MCF 10A (cell line): ENCODE results near the gene LAYN. TPM values are rescaled to one million over a fixed set of nuclear protein-coding genes. Genes with fewer than 3 reads are reported as not detected.

Experiments
- BruUV-seq: library from RNA; stranded (reverse); fragments of 400-500 nt; replicated peaks from 2 replicates; lab custom pipeline; 2021; lab: Mats Ljungman, UMichigan
- CTCF ChIA-PET: fragments of 300-600 bp; sonication (Branson Sonifier 250); formaldehyde crosslinking; extraction: SDS; loops from one replicate; lab custom pipeline; 2021; ENCODE audit warnings: antibody characterized with exemption, inconsistent platforms; lab: Yijun Ruan, JAX
- POLR2A ChIA-PET: fragments of 300-600, 350-650 bp; sonication (Branson Sonifier 250); formaldehyde crosslinking; extraction: SDS; loops from one replicate; lab custom pipeline; 2020; ENCODE audit warnings: antibody characterized with exemption, inconsistent platforms; lab: Yijun Ruan, JAX
- DNase-seq: peaks from one replicate; pipeline ENCODE4 v3.0.0-alpha.2; 2018; ENCODE audit not compliant: unreplicated experiment
- H3K27ac Mint-ChIP-seq: one replicate; pipeline ENCODE4 v1.8.0; 2022; ENCODE audit warnings: mild to moderate bottlenecking, low read depth, mixed read lengths; ENCODE audit not compliant: unreplicated experiment
- H3K27me3 Mint-ChIP-seq: one replicate; pipeline ENCODE4 v1.8.0; 2022; ENCODE audit warnings: mixed read lengths; ENCODE audit not compliant: insufficient read depth, unreplicated experiment
- H3K36me3 Mint-ChIP-seq: one replicate; pipeline ENCODE4 v1.8.0; 2022; ENCODE audit warnings: mild to moderate bottlenecking, moderate library complexity, mixed read lengths; ENCODE audit not compliant: insufficient read depth, unreplicated experiment
- H3K4me1 Mint-ChIP-seq: one replicate; pipeline ENCODE4 v1.8.0; 2022; ENCODE audit warnings: mixed read lengths; ENCODE audit not compliant: insufficient read depth, unreplicated experiment
- H3K4me3 Mint-ChIP-seq: one replicate; pipeline ENCODE4 v1.8.0; 2022; ENCODE audit warnings: mild to moderate bottlenecking, moderate library complexity, mixed read lengths; ENCODE audit not compliant: unreplicated experiment
- H3K9me3 Mint-ChIP-seq: one replicate; pipeline ENCODE4 v1.8.0; 2022; ENCODE audit warnings: mixed read lengths; ENCODE audit not compliant: unreplicated experiment
- intact Hi-C: fragments of 100-400 bp; cut with micrococcal nuclease; formaldehyde crosslinking; loops from 2 replicates; pipeline ENCODE4 v1.14.1; 2022
- total RNA-seq: library from RNA; stranded (reverse); gene quantifications from 2 replicates; pipeline ENCODE4 v1.2.3, GENCODE V29; 2022
- TF ChIP-seq, protein P1 (sequence below): fragments of 200-600 bp; IDR thresholded peaks from one replicate; pipeline ENCODE4 v1.8.0; 2022; ENCODE audit warnings: antibody characterized with exemption, mild to moderate bottlenecking; ENCODE audit not compliant: unreplicated experiment

LAYN gene
- total RNA-seq, 1 experiment from 2014 or later, result not detected

DNA sequence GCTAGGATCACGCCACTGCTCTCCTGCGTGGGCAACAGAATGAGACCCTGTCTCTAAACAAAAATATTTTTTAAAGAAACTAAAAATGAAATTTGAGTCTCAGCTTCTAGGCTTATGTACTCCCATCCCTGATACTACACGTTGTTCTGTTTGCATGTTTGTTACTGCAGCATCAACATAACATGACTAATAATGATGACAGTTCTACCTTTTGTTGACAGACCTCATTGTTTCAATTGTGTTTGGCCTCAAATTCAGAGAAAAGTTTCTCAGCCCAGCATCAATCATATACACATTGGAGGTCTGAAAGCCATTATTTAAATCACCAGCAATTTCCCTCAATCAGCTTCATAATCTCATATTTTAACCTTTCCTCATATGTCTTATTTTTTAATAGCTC lies 20.8 kb downstream of the LAYN start:
- DNase-seq, result no peak
- TF ChIP-seq, protein P1, sequence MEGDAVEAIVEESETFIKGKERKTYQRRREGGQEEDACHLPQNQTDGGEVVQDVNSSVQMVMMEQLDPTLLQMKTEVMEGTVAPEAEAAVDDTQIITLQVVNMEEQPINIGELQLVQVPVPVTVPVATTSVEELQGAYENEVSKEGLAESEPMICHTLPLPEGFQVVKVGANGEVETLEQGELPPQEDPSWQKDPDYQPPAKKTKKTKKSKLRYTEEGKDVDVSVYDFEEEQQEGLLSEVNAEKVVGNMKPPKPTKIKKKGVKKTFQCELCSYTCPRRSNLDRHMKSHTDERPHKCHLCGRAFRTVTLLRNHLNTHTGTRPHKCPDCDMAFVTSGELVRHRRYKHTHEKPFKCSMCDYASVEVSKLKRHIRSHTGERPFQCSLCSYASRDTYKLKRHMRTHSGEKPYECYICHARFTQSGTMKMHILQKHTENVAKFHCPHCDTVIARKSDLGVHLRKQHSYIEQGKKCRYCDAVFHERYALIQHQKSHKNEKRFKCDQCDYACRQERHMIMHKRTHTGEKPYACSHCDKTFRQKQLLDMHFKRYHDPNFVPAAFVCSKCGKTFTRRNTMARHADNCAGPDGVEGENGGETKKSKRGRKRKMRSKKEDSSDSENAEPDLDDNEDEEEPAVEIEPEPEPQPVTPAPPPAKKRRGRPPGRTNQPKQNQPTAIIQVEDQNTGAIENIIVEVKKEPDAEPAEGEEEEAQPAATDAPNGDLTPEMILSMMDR, result no peak
- H3K36me3 Mint-ChIP-seq, result no peaks in the 10 kb centered on the region
- peak overlapping the region; percentile 25 for H3K27ac Mint-ChIP-seq
- no peaks in the 10 kb centered on the region for H3K27me3 Mint-ChIP-seq
- no peak overlapping the region for H3K4me3 Mint-ChIP-seq
- ChIA-PET CTCF (interaction anchor here (0.6 to 2.8 kb wide), 6 partner anchors 16 to 216 kb away, joined by 3 to 12 read pairs (median 3); no protein-coding TSS in a partner anchor), POLR2A (interaction anchor here (0.9 to 1.3 kb wide), 4 partner anchors 25 to 366 kb away, joined by 3 read pairs; no protein-coding TSS in a partner anchor)
- BruUV-seq, result no TSS peak
- intact Hi-C loops, result loop anchor here (10.0 kb wide), 1 partner anchor 277 kb away; no protein-coding TSS in a partner anchor
- H3K9me3 Mint-ChIP-seq, result no peaks in the 10 kb centered on the region
- H3K4me1 Mint-ChIP-seq, result peaks cover 19% of the 10 kb centered on the region

DNA sequence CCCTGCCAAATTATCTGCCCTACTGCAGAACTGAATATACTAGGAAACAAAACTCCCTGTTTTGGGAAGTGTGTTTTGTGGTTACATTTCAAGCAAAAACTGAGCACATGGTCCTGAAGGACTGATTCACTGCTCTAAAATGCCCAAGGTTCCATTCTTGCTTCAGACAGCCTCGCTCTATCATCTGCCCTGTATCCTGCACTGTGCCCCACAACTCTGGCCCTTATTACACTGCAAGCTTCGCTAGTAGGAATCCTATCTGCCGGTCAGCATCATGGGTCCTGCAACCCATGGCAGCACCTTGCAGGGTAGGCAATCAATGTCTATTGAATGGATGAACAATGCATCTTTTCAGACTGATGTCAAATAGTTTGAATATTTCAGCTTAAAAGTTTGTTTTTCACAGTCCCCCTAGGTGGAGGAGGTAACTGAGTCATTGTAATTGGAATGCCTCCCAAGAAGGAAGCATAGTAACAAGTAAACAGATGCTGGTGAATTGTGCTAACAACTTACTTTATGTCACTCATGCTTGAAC lies 21.3 kb downstream of the LAYN start:
- no TSS peak for BruUV-seq
- no peaks in the 10 kb centered on the region for H3K36me3 Mint-ChIP-seq
- DNase-seq, result peak; percentile 32
- POLR2A ChIA-PET, result interaction anchor here (0.8 to 1.3 kb wide), 6 partner anchors 26 to 365 kb away, joined by 3 to 4 read pairs (median 3); no protein-coding TSS in a partner anchor
- no peak overlapping the region for H3K4me3 Mint-ChIP-seq
- TF ChIP-seq, protein P1, result no peak
- H3K27me3 Mint-ChIP-seq, result no peaks in the 10 kb centered on the region
- CTCF ChIA-PET, result interaction anchor here (0.6 to 2.8 kb wide), 4 partner anchors 17 to 215 kb away, joined by 3 to 12 read pairs (median 4); no protein-coding TSS in a partner anchor
- peaks cover 19% of the 10 kb centered on the region for H3K4me1 Mint-ChIP-seq
- no peaks in the 10 kb centered on the region for H3K9me3 Mint-ChIP-seq
- peak overlapping the region; percentile 25 for H3K27ac Mint-ChIP-seq
- intact Hi-C loops, result loop anchor here (10.0 kb wide), 1 partner anchor 277 kb away; no protein-coding TSS in a partner anchor

DNA sequence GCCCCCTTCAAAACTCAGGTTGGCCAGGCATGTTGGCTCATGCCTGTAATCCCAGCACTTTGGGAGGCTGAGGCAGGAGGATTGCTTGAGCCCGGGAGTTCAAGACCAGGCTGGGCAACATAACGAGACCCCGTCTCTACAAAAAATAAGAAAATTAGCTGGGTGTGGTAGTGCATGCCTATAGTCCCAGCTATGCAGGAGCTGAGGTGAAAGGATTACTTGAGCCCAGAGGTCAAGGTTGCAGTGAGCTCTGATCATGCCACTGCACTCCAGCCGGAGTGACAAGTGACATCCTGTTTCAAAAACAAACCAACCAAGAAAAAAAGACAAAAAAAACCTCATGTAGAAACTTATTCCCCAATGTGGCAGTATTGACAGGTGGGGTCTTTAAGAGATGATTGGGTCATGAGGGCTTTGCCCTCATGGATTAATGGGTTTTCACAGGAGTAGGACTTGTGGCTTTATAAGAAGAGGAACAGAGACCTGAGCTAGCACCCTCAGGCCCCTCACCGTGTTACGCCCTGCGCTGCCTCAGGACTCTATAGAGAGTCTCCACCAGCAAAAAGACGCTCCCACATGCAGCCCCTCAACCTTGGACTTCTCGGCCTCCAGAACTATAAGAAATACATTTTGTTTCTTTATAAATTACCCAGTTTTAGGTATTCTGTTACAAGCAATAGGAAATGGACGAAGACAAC lies 22.3 kb downstream of the LAYN start:
- Mint-ChIP-seq H3K27ac (peak overlapping the region; percentile 37), H3K4me1 (peaks cover 13% of the 10 kb centered on the region), H3K4me3 (no peak overlapping the region), H3K36me3 (no peaks in the 10 kb centered on the region), H3K27me3 (no peaks in the 10 kb centered on the region), H3K9me3 (no peaks in the 10 kb centered on the region)
- intact Hi-C loops, result loop anchor here (10.0 kb wide), 1 partner anchor 278 kb away; no protein-coding TSS in a partner anchor
- no peak for DNase-seq
- BruUV-seq, result no TSS peak
- CTCF ChIA-PET, result interaction anchor here (0.6 to 2.1 kb wide), 5 partner anchors 10 to 279 kb away, joined by 3 to 4 read pairs (median 4); no protein-coding TSS in a partner anchor
- POLR2A ChIA-PET, result interaction anchor here (0.8 to 1.3 kb wide), 4 partner anchors 53 to 301 kb away, joined by 3 to 4 read pairs (median 3); no protein-coding TSS in a partner anchor
- TF ChIP-seq, protein P1, result no peak
